ENCODE measurements around the gene DVL1.

DVL1 gene

GRCh38 chr1:1359664-1360468, 10.6 kb upstream of the DVL1 start:
- no peak for TF ChIP-seq POLR2A (IDR thresholded peaks at IDR 0.05; ENCODE audit: low read depth, low read length)
- FAIRE-seq (no peak), DNase-seq (ENCODE audit: insufficient read length) (no peak)

- FAIRE-seq, result no peak
- TF ChIP-seq POLR2A (IDR thresholded peaks at IDR 0.05; ENCODE audit: low read depth, low read length), result no peak
- no peak for TF ChIP-seq TAF1 (IDR thresholded peaks at IDR 0.05; ENCODE audit: borderline replicate concordance, low read depth, low read length)
- TF ChIP-seq POLR2AphosphoS5 (IDR thresholded peaks at IDR 0.05; ENCODE audit: low read depth, low read length), result no peak
- DNase-seq (ENCODE audit: insufficient read length), result no peak
Observed at GRCh38 chr1:1359308-1359663, 10.1 kb upstream of the DVL1 start.

- no peak for FAIRE-seq
- TF ChIP-seq POLR2AphosphoS5 (IDR thresholded peaks at IDR 0.05; ENCODE audit: low read depth, low read length), result no peak
- no peak for TF ChIP-seq POLR2A (IDR thresholded peaks at IDR 0.05; ENCODE audit: low read depth, low read length)
- no peak for TF ChIP-seq TAF1 (IDR thresholded peaks at IDR 0.05; ENCODE audit: borderline replicate concordance, low read depth, low read length)
- DNase-seq (ENCODE audit: insufficient read length), result no peak
Observed at GRCh38 chr1:1358433-1359271, 9.4 kb upstream of the DVL1 start, which contains the start of gene MXRA8. TSS of gene MXRA8 (minus strand) at chr1:1358555. CDS start at chr1:1358504, 51 bp downstream.

- DNase-seq (ENCODE audit: insufficient read length), result no peak
- TF ChIP-seq TAF1 (IDR thresholded peaks at IDR 0.05; ENCODE audit: borderline replicate concordance, low read depth, low read length), result no peak
- TF ChIP-seq POLR2AphosphoS5 (IDR thresholded peaks at IDR 0.05; ENCODE audit: low read depth, low read length), result no peak
- TF ChIP-seq POLR2A (IDR thresholded peaks at IDR 0.05; ENCODE audit: low read depth, low read length), result no peak
- no peak for FAIRE-seq
Observed at GRCh38 chr1:1357871-1358432, 8.7 kb upstream of the DVL1 start.

GRCh38 chr1:1356796-1357401, 7.7 kb upstream of the DVL1 start:
- TF ChIP-seq POLR2AphosphoS5 (IDR thresholded peaks at IDR 0.05; ENCODE audit: low read depth, low read length) (no peak), POLR2A (IDR thresholded peaks at IDR 0.05; ENCODE audit: low read depth, low read length) (no peak), TAF1 (IDR thresholded peaks at IDR 0.05; ENCODE audit: borderline replicate concordance, low read depth, low read length) (no peak)
- no peak for FAIRE-seq

GRCh38 chr1:1356166-1356795, 7.1 kb upstream of the DVL1 start:
- no peak for TF ChIP-seq TAF1 (IDR thresholded peaks at IDR 0.05; ENCODE audit: borderline replicate concordance, low read depth, low read length)
- TF ChIP-seq POLR2AphosphoS5 (IDR thresholded peaks at IDR 0.05; ENCODE audit: low read depth, low read length), result no peak
- no peak for TF ChIP-seq POLR2A (IDR thresholded peaks at IDR 0.05; ENCODE audit: low read depth, low read length)
- DNase-seq (ENCODE audit: insufficient read length) (no peak), FAIRE-seq (no peak)

More at GRCh38 chr1:1356796-1357401, 7.7 kb upstream of the DVL1 start:
- no peak for DNase-seq (ENCODE audit: insufficient read length)

- no peak for FAIRE-seq
- DNase-seq (ENCODE audit: insufficient read length), result no peak
- TF ChIP-seq POLR2A (IDR thresholded peaks at IDR 0.05; ENCODE audit: low read depth, low read length) (no peak), TAF1 (IDR thresholded peaks at IDR 0.05; ENCODE audit: borderline replicate concordance, low read depth, low read length) (no peak), POLR2AphosphoS5 (IDR thresholded peaks at IDR 0.05; ENCODE audit: low read depth, low read length) (no peak)
Observed at GRCh38 chr1:1355416-1355815, 6.2 kb upstream of the DVL1 start.

GRCh38 chr1:1354271-1355247, 5.3 kb upstream of the DVL1 start:
- FAIRE-seq, result no peak
- TF ChIP-seq POLR2AphosphoS5 (IDR thresholded peaks at IDR 0.05; ENCODE audit: low read depth, low read length), result no peak
- no peak for TF ChIP-seq POLR2A (IDR thresholded peaks at IDR 0.05; ENCODE audit: low read depth, low read length)
- TF ChIP-seq TAF1 (IDR thresholded peaks at IDR 0.05; ENCODE audit: borderline replicate concordance, low read depth, low read length), result no peak

GRCh38 chr1:1353389-1354151, 4.4 kb upstream of the DVL1 start:
- TF ChIP-seq POLR2AphosphoS5 (IDR thresholded peaks at IDR 0.05; ENCODE audit: low read depth, low read length) (no peak), TAF1 (IDR thresholded peaks at IDR 0.05; ENCODE audit: borderline replicate concordance, low read depth, low read length) (no peak), POLR2A (IDR thresholded peaks at IDR 0.05; ENCODE audit: low read depth, low read length) (no peak)
- no peak for FAIRE-seq
- DNase-seq (ENCODE audit: insufficient read length), result no peak

More at GRCh38 chr1:1354271-1355247, 5.3 kb upstream of the DVL1 start:
- DNase-seq (ENCODE audit: insufficient read length), result no peak

Measured in GM12892 (cell line).